ENCODE data around the gene LPCAT3. TPM values are rescaled to one million over a fixed set of nuclear protein-coding genes. Genes with fewer than 3 reads are reported as not detected.
A peak's percentile ranks its signal among the peaks of the same experiment; 100 is the strongest.

LPCAT3 gene, protein sequence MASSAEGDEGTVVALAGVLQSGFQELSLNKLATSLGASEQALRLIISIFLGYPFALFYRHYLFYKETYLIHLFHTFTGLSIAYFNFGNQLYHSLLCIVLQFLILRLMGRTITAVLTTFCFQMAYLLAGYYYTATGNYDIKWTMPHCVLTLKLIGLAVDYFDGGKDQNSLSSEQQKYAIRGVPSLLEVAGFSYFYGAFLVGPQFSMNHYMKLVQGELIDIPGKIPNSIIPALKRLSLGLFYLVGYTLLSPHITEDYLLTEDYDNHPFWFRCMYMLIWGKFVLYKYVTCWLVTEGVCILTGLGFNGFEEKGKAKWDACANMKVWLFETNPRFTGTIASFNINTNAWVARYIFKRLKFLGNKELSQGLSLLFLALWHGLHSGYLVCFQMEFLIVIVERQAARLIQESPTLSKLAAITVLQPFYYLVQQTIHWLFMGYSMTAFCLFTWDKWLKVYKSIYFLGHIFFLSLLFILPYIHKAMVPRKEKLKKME
- 40.2 TPM for total RNA-seq (ENCODE audit: unreplicated experiment)
- long read RNA-seq, transcript LPCAT3-201 (13 exons, 2,268 nt), result major isoform, 25 of 31 reads
- long read RNA-seq, partial matches to known transcripts, result 3 of 31 reads
- long read RNA-seq, other reads (novel, unspliced or antisense), result 3 of 31 reads

DNA sequence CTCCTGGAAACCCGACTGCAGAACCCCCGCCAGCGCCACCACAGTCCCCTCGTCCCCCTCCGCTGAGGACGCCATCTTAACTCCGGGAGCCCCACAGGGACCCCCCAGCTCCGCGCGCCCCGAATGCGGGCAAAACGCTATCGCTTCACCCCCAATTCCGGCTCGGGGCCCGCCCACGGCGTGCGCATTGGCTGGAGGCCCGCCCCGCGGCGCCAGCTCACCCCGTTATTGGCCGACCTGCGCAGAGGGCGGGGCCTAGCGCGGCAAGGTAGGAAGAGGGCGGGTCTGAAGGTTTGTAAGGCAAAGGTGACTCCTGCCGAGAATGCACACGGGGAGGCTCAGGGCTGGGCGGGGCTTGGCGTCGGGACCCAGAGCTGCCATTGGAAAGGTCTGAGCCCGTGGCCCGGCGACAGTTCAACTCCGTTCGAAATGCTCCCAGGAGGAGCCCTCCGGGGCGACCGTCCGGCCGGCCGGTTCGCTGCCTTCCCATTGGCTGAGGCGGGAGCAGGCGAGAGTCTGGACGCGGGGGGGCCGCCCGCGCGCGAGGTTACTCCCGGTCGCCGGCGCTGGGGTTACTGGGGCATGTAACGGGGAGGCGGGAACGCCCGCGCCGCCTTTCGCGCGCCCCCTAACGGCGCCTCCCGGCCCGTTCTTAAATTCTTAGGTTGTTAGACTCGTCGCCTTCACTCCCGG, at the start of gene LPCAT3:
TSS of gene LPCAT3 (minus strand) at position 127 of the 693 bp plus-strand sequence. CDS start at position 75, 52 bp downstream.
- Mint-ChIP-seq H3K4me3 (ENCODE audit: unreplicated experiment) (peak within 1 kb of the TSS; percentile 94), H3K36me3 (ENCODE audit: low read depth, unreplicated experiment) (no peaks in the 10 kb centered on the region), H3K9me3 (ENCODE audit: unreplicated experiment) (no peaks in the 10 kb centered on the region), H3K4me1 (ENCODE audit: unreplicated experiment) (peaks cover 23% of the 10 kb centered on the region), H3K27me3 (ENCODE audit: unreplicated experiment) (no peaks in the 10 kb centered on the region), H3K27ac (ENCODE audit: unreplicated experiment) (peak within 1 kb of the TSS; percentile 91)
- TF ChIP-seq, protein P1, sequence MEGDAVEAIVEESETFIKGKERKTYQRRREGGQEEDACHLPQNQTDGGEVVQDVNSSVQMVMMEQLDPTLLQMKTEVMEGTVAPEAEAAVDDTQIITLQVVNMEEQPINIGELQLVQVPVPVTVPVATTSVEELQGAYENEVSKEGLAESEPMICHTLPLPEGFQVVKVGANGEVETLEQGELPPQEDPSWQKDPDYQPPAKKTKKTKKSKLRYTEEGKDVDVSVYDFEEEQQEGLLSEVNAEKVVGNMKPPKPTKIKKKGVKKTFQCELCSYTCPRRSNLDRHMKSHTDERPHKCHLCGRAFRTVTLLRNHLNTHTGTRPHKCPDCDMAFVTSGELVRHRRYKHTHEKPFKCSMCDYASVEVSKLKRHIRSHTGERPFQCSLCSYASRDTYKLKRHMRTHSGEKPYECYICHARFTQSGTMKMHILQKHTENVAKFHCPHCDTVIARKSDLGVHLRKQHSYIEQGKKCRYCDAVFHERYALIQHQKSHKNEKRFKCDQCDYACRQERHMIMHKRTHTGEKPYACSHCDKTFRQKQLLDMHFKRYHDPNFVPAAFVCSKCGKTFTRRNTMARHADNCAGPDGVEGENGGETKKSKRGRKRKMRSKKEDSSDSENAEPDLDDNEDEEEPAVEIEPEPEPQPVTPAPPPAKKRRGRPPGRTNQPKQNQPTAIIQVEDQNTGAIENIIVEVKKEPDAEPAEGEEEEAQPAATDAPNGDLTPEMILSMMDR (IDR thresholded peaks at IDR 0.05; ENCODE audit: unreplicated experiment), result peak; percentile 84
- peak; percentile 99 for DNase-seq (ENCODE audit: low spot score)

DNA sequence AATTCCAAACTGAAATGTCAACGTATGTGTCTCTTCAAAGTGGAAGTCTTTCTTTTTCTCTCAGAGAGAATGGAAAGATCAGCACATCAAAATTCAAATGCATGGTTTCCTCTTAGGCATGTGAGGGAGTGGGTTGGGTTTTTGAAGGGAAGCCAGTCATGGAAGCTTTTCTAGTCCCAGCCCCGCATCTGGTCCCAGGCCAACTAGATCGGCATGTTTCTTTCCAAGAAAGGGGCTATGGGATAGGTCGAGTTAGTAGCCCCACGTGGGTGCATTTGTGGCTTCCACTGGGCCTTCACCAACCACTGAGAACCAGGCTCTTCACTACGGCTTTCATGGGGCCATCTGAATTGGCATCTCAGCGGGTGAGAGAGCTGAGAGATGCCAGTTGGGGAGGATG, 48.8 kb upstream of the LPCAT3 start:
- no peak overlapping the region for H3K27ac Mint-ChIP-seq (ENCODE audit: unreplicated experiment)
- no peak for DNase-seq (ENCODE audit: low spot score)
- H3K4me1 Mint-ChIP-seq (ENCODE audit: unreplicated experiment), result no peaks in the 10 kb centered on the region
- no peaks in the 10 kb centered on the region for H3K9me3 Mint-ChIP-seq (ENCODE audit: unreplicated experiment)
- no peak overlapping the region for H3K4me3 Mint-ChIP-seq (ENCODE audit: unreplicated experiment)
- H3K36me3 Mint-ChIP-seq (ENCODE audit: low read depth, unreplicated experiment), result no peaks in the 10 kb centered on the region
- TF ChIP-seq, protein P1 (IDR thresholded peaks at IDR 0.05; ENCODE audit: unreplicated experiment), result no peak
- peaks cover 3% of the 10 kb centered on the region for H3K27me3 Mint-ChIP-seq (ENCODE audit: unreplicated experiment)

DNA sequence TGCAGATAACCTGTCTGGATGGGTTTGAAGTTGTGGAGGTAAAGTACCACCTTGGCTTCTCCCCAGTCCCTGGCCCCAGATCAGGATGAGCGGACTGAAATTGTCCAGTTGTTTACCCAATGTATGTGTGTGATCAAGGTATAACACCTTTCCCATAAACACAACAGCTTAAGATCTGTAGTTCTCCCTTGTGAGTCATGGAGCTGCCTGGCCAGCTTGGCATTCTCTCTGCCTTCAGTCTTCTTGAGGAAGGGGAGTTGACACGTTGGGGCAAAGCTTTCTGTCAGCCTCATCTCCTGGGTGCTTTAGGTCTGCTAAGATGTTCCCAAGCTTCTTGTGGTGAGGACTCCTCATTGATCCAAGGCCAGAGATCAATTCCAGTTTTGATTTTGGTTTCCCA, 48.3 kb upstream of the LPCAT3 start:
- Mint-ChIP-seq H3K4me3 (ENCODE audit: unreplicated experiment) (no peak overlapping the region), H3K27me3 (ENCODE audit: unreplicated experiment) (peaks cover 3% of the 10 kb centered on the region), H3K27ac (ENCODE audit: unreplicated experiment) (no peak overlapping the region), H3K9me3 (ENCODE audit: unreplicated experiment) (no peaks in the 10 kb centered on the region), H3K36me3 (ENCODE audit: low read depth, unreplicated experiment) (no peaks in the 10 kb centered on the region), H3K4me1 (ENCODE audit: unreplicated experiment) (no peaks in the 10 kb centered on the region)
- TF ChIP-seq, protein P1 (IDR thresholded peaks at IDR 0.05; ENCODE audit: unreplicated experiment), result no peak
- no peak for DNase-seq (ENCODE audit: low spot score)

DNA sequence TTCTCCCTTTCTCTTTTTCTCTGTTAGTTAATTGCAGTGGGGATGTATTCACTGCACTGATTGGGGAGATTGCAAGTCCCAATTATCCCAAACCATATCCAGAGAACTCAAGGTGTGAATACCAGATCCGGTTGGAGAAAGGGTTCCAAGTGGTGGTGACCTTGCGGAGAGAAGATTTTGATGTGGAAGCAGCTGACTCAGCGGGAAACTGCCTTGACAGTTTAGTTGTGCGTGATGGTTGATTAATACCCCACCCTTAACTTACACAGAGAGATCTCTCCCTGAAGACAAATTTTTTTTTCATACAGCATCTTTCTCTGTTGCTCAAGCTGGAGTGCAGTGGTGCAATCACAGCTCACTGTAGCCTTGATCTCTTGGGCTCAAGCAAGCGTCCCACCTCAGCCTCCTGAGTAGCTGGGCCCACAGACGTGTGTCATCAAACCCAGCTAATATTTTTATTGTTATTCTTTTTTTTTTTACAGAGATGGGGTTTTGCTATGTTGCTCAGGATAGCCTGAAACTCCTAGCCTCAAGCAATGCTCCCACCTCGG, 46.9 kb upstream of the LPCAT3 start:
- Mint-ChIP-seq H3K4me3 (ENCODE audit: unreplicated experiment) (no peak overlapping the region), H3K27ac (ENCODE audit: unreplicated experiment) (no peak overlapping the region), H3K4me1 (ENCODE audit: unreplicated experiment) (peaks cover 12% of the 10 kb centered on the region), H3K9me3 (ENCODE audit: unreplicated experiment) (no peaks in the 10 kb centered on the region), H3K36me3 (ENCODE audit: low read depth, unreplicated experiment) (no peaks in the 10 kb centered on the region), H3K27me3 (ENCODE audit: unreplicated experiment) (peaks cover 3% of the 10 kb centered on the region)
- no peak for DNase-seq (ENCODE audit: low spot score)
- TF ChIP-seq, protein P1 (IDR thresholded peaks at IDR 0.05; ENCODE audit: unreplicated experiment), result no peak

All from endothelial cell (in vitro differentiated cells).